Right atrium auricular region (tissue), 2 donors: ENCODE measurements around the gene SUSD6. TPM values are rescaled to one million over a fixed set of nuclear protein-coding genes. Genes with fewer than 3 reads are reported as not detected.
A peak's percentile ranks its signal among the peaks of the same experiment; 100 is the strongest.

Experiments used
- DNase-seq: peaks from one replicate; pipeline ENCODE4 v3.0.0-alpha.2; 2019; ENCODE audit warnings: low spot score
- H3K27ac ChIP-seq, 2 donors: fragments of 200-600 bp; sonication (generic); 1 replicate in 1 of 2; 2 replicates in 1 of 2; pipeline ENCODE4 v1.5.1; 2016 to 2019
- H3K27me3 ChIP-seq, 2 donors: fragments of 200-600 bp; sonication (generic); one replicate each; pipeline versions ENCODE4 v1.5.1 to v1.6.0; 2017 to 2019
- H3K36me3 ChIP-seq: fragments of 200-600 bp; sonication (generic); one replicate; pipeline ENCODE4 v1.5.1; 2016
- H3K4me1 ChIP-seq, 2 donors: fragments of 200-600 bp; sonication (generic); one replicate each; pipeline versions ENCODE4 v1.5.1 to v1.6.0; 2017 to 2019
- H3K4me3 ChIP-seq, 2 donors: fragments of 200-600 bp; sonication (generic); 1 replicate in 1 of 2; 2 replicates in 1 of 2; pipeline ENCODE4 v1.5.1; 2017 to 2019; ENCODE audit warnings: mild to moderate bottlenecking in 1 of 2, moderate library complexity in 1 of 2
- H3K9me3 ChIP-seq, 2 donors: fragments of 200-600 bp; sonication (generic); one replicate each; pipeline ENCODE4 v1.5.1; 2019
- CTCF ChIP-seq, 2 donors: fragments of 200-600 bp; sonication (generic); IDR thresholded peaks; one replicate each; pipeline ENCODE4 v1.5.1; 2019; ENCODE audit warnings: antibody characterized with exemption in 2 of 2
- total RNA-seq, 2 donors: library from RNA; depleted of rRNA; stranded (reverse); fragments of >200 nt; gene quantifications; one replicate each; pipeline ENCODE4 v1.1.0, GENCODE V29; 2016

The SUSD6 gene
- total RNA-seq, 2 donors from 2014 or later, result 19.2 to 24.7 TPM

GRCh38 chr14:69632164-69632563 is 20.8 kb downstream of the SUSD6 start:
- Histone ChIP-seq H3K27ac (no peak overlapping the region), H3K27me3 (no peaks in the 10 kb centered on the region), H3K36me3 (no peaks in the 10 kb centered on the region), H3K9me3 (no peaks in the 10 kb centered on the region), H3K4me3 (no peak overlapping the region), H3K4me1 (peaks cover 0 to 99% of the 10 kb centered on the region in 2 donors)
- no peak for DNase-seq
- TF ChIP-seq CTCF (IDR thresholded peaks at IDR 0.05), result no peak

GRCh38 chr14:69632593-69633151 is 21.3 kb downstream of the SUSD6 start:
- H3K27ac ChIP-seq, result no peak overlapping the region
- H3K36me3 ChIP-seq, result no peaks in the 10 kb centered on the region
- H3K4me1 ChIP-seq, result peaks cover 0 to 100% of the 10 kb centered on the region in 2 donors
- DNase-seq, result no peak
- no peaks in the 10 kb centered on the region for H3K9me3 ChIP-seq
- no peak for TF ChIP-seq CTCF (IDR thresholded peaks at IDR 0.05)
- H3K4me3 ChIP-seq, result no peak overlapping the region
- H3K27me3 ChIP-seq, result no peaks in the 10 kb centered on the region

DNA sequence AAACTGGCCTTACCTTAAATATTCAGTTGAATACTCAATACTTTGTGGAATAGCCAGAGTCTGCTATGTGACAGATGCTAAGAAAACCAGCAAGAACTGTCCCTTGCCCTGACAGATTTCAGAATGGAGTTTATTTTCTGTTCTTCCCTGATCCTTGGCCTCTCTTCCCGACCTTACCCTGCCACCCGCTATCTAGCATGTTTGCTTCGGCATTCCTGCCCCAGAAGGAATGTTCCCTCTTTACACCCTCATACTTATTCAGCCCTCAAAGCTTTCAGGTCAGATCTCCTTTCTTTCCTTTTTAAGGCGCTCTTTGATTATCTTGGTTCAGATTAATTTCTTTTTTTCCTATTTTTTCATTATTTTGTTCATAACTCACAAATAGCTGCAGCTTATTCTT is 21.8 kb downstream of the SUSD6 start:
- Histone ChIP-seq H3K27me3 (no peaks in the 10 kb centered on the region), H3K4me3 (no peak overlapping the region), H3K36me3 (no peaks in the 10 kb centered on the region), H3K9me3 (no peaks in the 10 kb centered on the region), H3K4me1 (peaks cover 0 to 100% of the 10 kb centered on the region in 2 donors), H3K27ac (no peak overlapping the region)
- TF ChIP-seq CTCF (IDR thresholded peaks at IDR 0.05), result no peak
- no peak for DNase-seq

- DNase-seq, result no peak
- TF ChIP-seq CTCF (IDR thresholded peaks at IDR 0.05), result no peak
- no peak overlapping the region for H3K4me3 ChIP-seq
- peak overlapping the region; percentile 58 to 66 for H3K27ac ChIP-seq
- no peaks in the 10 kb centered on the region for H3K36me3 ChIP-seq
- H3K9me3 ChIP-seq, result peaks cover 0 to 3% of the 10 kb centered on the region in 2 donors
- peaks cover 0 to 79% of the 10 kb centered on the region in 2 donors for H3K4me1 ChIP-seq
- H3K27me3 ChIP-seq, result no peaks in the 10 kb centered on the region
Observed at GRCh38 chr14:69635981-69636639, 24.7 kb downstream of the SUSD6 start.

DNA sequence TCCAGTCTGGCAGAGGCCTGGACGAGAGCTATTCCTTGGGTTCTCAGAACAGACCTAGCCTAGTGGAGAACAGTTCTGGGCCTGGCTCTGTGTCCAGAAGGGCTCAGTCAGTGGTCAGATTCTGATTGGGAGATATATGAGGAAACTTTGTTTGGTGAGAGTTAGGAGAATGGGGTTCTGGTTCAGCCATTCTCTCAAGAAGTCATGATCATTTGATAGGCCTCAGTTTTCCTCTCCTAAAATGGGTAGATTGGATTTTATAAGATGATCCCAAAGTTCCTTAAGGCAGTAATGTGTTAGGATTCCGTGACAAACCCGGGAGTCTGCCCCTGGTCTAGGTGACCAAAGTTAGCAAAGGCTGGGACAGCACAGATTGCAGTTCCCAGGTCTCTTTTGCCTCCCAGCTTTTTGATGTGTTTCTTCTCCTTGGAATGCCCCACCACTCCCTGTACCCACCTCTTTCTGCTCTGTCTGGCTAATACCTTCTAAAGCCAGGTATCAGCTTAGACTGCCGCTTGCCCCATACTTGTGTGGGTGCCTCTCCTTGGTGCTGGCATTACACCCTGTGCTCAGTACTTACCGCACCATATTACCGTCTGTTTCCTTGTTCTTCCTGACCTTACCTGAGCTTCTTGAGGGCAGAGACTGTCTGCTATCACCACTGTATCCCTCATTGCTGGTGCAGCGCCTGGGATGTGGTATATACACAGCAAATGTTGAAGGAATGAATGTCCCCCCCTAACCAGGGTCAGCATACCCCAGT is 25.5 kb downstream of the SUSD6 start:
- Histone ChIP-seq H3K27ac (peak overlapping the region; percentile 58 to 66), H3K4me3 (no peak overlapping the region), H3K4me1 (peaks cover 0 to 71% of the 10 kb centered on the region in 2 donors), H3K9me3 (peaks cover 0 to 6% of the 10 kb centered on the region in 2 donors), H3K36me3 (no peaks in the 10 kb centered on the region), H3K27me3 (no peaks in the 10 kb centered on the region)
- TF ChIP-seq CTCF (IDR thresholded peaks at IDR 0.05), result no peak
- DNase-seq, result no peak
